ENCODE results near the gene HIBCH. TPM values are rescaled to one million over a fixed set of nuclear protein-coding genes. Genes with fewer than 3 reads are reported as not detected.
A peak's percentile ranks its signal among the peaks of the same experiment; 100 is the strongest.

Gene HIBCH
- total and polyA plus RNA-seq, 2 of the 13 experiments (the other 11 are each of a cell fraction or from before 2014, with no cell fraction given), result 18.8 to 49.5 TPM

- TF ChIP-seq SKIL (CRISPR knock-in tag; IDR thresholded peaks at IDR 0.05; ENCODE audit: borderline replicate concordance) (peak; percentile 29; the same call in 1 of the 2 replicates), TBX3 (IDR thresholded peaks at IDR 0.05; ENCODE audit: borderline replicate concordance) (no peak), CBX1 (IDR thresholded peaks at IDR 0.05; ENCODE audit: low read depth) (no peak), SRSF9 (IDR thresholded peaks at IDR 0.05; ENCODE audit: borderline replicate concordance, insufficient read depth, low read depth, low read length, poor library complexity, severe bottlenecking) (no peak), ZNF20 (CRISPR knock-in tag; IDR thresholded peaks at IDR 0.05) (no peak), ZNF557 (CRISPR knock-in tag; IDR thresholded peaks at IDR 0.05) (0 out of 2 replicates have a peak, but pooled peaks have one; percentile 72), HNF4A (CRISPR knock-in tag; IDR thresholded peaks at IDR 0.05) (peak; percentile 75), MXD4 (CRISPR knock-in tag; IDR thresholded peaks at IDR 0.05) (peak; percentile 67), FOXP1 (IDR thresholded peaks at IDR 0.05) (no peak), FOXP1 (CRISPR knock-in tag; IDR thresholded peaks at IDR 0.05) (0 out of 2 replicates have a peak, but pooled peaks have one; percentile 29), ZFX (CRISPR knock-in tag; IDR thresholded peaks at IDR 0.05; ENCODE audit: low read depth) (peak; percentile 97), ZNF34 (CRISPR knock-in tag; IDR thresholded peaks at IDR 0.05; ENCODE audit: borderline replicate concordance) (no peak), ZNF460 (CRISPR knock-in tag; IDR thresholded peaks at IDR 0.05; ENCODE audit: borderline replicate concordance) (no peak), SOX6 (IDR thresholded peaks at IDR 0.05) (no peak), SOX6 (CRISPR knock-in tag; IDR thresholded peaks at IDR 0.05) (no peak; the same call in 1 of the 2 replicates), ZNF766 (CRISPR knock-in tag; IDR thresholded peaks at IDR 0.05; ENCODE audit: borderline replicate concordance) (0 out of 2 replicates have a peak, but pooled peaks have one; percentile 69), TBL1XR1 (IDR thresholded peaks at IDR 0.05; ENCODE audit: borderline replicate concordance, low read length, partially characterized antibody) (no peak), ZNF546 (CRISPR knock-in tag; conservative IDR thresholded peaks at IDR 0.05) (0 out of 2 replicates have a peak, but pooled peaks have one; percentile 24), NR2F6 (IDR thresholded peaks at IDR 0.05) (no peak), NR2F6 (CRISPR knock-in tag; IDR thresholded peaks at IDR 0.05) (peak; percentile 5; the same call in 1 of the 2 replicates), ZNF513 (CRISPR knock-in tag; conservative IDR thresholded peaks at IDR 0.05) (no peak), ZSCAN21 (CRISPR knock-in tag; IDR thresholded peaks at IDR 0.05; ENCODE audit: borderline replicate concordance) (peak; percentile 73; the same call in 1 of the 2 replicates), ZSCAN31 (CRISPR knock-in tag; IDR thresholded peaks at IDR 0.05; ENCODE audit: low read depth) (peak; percentile 90), ZNF256 (CRISPR knock-in tag; conservative IDR thresholded peaks at IDR 0.05) (peak; percentile 79; the same call in 1 of the 2 replicates), TOE1 (CRISPR knock-in tag; IDR thresholded peaks at IDR 0.05) (no peak), ZNF550 (CRISPR knock-in tag; IDR thresholded peaks at IDR 0.05; ENCODE audit: borderline replicate concordance) (no peak), ZSCAN9 (CRISPR knock-in tag; IDR thresholded peaks at IDR 0.05; ENCODE audit: borderline replicate concordance) (peak; percentile 92)
Measured at GRCh38 chr2:190180313-190181122, 139.1 kb downstream of the HIBCH start (continued).
